GM12878 (cell line): ENCODE results near the gene DIP2B. TPM values are rescaled to one million over a fixed set of nuclear protein-coding genes. Genes with fewer than 3 reads are reported as not detected.
A peak's percentile ranks its signal among the peaks of the same experiment; 100 is the strongest.

Experiments
- BACH1 ChIP-seq: fragments of 450-650 bp; IDR thresholded peaks from 2 replicates; pipeline ENCODE4 v1.6.1; 2017; ENCODE audit warnings: mild to moderate bottlenecking, borderline replicate concordance
- CTCF ChIP-seq, 3 experiments: IDR thresholded peaks in 2 of 3; conservative IDR thresholded peaks in 1 of 3; 2 replicates each; pipeline ENCODE4 v1.5.1; 2011; ENCODE audit warnings: low read depth in 3 of 3, low read length in 3 of 3, mild to moderate bottlenecking in 3 of 3, control low read depth in 2 of 3, moderate library complexity in 2 of 3, inconsistent platforms in 1 of 3, mixed read lengths in 1 of 3; ENCODE audit not compliant: control insufficient read depth in 2 of 3, insufficient read depth in 1 of 3; ENCODE audit errors: extremely low read depth in 1 of 3
- FOS ChIP-seq: IDR thresholded peaks from 3 replicates; pipeline ENCODE4 v1.6.1; 2011; ENCODE audit warnings: borderline replicate concordance; ENCODE audit not compliant: insufficient read length; ENCODE audit errors: extremely low read depth
- SIX5 ChIP-seq: IDR thresholded peaks from 2 replicates; pipeline ENCODE4 v1.6.1; 2011; ENCODE audit warnings: mild to moderate bottlenecking, low read depth, low read length, moderate library complexity; ENCODE audit not compliant: severe bottlenecking
- SREBF1 ChIP-seq: IDR thresholded peaks from 2 replicates; pipeline ENCODE4 v1.6.1; 2012; ENCODE audit warnings: mild to moderate bottlenecking, low read length
- TCF7 ChIP-seq: IDR thresholded peaks from 2 replicates; pipeline ENCODE4 v1.6.1; 2014; ENCODE audit warnings: antibody characterized with exemption, borderline replicate concordance
- polyA plus RNA-seq, 11 experiments: library from polyadenylated mRNA; depleted of rRNA in 4 of 11; unstranded in 6 of 11; stranded (reverse) in 5 of 11; fragments of >200 nt; fragmentation: Nextera tagmentation in 4 of 11; fragmentation: Illumina TruSeq in 1 of 11; extraction: Ambion mirVana in 4 of 11; extraction: Trizol in 1 of 11; gene quantifications; 1 replicate in 1 of 11; 2 replicates in 10 of 11; pipeline versions ENCODE4 v1.2.1 to v1.2.3, GENCODE V29; 2011 to 2016; ENCODE audit warnings: inconsistent platforms in 2 of 11, missing spikeins in 2 of 11, low read depth in 1 of 11
- total RNA-seq, 4 experiments: library from RNA; depleted of rRNA in 3 of 4; stranded (reverse); fragments of >200 nt in 3 of 4; fragmentation: Illumina TruSeq in 1 of 4; extraction: Trizol in 1 of 4; gene quantifications; 2 replicates each; pipeline versions ENCODE4 v1.2.1 to v1.2.3, GENCODE V29; 2013 to 2021
- TF ChIP-seq, protein P1 (sequence below): fragments of 450-650 bp; formaldehyde crosslinking; IDR thresholded peaks from 2 replicates; pipeline ENCODE4 v1.5.0; 2022; ENCODE audit warnings: mild to moderate bottlenecking, missing genetic modification characterization

Gene DIP2B
- total and polyA plus RNA-seq, 10 of the 15 experiments (the other 5 are each of a cell fraction or from before 2014, with no cell fraction given): 4.5 to 30.0 (median 18.6) TPM

DNA sequence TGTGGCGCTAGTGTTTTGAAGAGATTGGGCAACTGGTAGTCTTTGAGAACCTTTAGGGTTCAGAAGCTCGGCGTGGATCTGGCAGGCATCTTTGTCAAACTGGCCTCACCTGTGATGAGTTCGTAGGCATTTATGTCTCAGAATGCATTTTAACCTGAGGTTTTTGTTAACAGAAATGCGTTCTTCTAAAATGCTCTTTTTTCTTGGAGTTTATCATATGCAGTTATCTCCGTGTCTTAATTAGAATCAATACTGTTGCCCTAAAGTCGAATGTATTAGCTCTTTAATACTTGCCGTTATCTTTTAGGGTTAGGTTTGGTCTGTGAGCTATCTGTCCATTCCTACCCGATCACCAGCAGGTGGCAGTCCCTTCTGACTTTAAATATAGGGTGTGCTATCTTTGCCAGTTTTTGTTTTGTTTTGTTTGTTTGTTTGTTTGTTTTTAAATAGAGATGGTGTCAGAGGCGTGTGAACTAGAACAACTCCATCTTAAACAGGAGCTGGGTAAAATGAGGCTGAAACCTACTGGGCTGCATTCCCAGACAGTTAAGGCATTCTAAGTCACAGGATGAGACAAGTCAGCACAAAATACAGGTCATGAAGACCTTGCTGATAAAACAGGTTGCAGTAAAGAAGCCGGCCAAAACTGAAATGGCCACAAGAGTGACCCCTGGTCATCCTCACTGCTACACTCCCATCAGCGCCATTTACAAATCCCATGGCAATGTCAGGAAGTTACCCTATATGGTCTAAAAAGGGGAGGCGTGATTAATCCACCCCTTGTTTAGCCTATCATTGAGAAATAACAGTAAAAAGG, 260.5 kb downstream of the DIP2B start (continued):
- TF ChIP-seq, protein P1, sequence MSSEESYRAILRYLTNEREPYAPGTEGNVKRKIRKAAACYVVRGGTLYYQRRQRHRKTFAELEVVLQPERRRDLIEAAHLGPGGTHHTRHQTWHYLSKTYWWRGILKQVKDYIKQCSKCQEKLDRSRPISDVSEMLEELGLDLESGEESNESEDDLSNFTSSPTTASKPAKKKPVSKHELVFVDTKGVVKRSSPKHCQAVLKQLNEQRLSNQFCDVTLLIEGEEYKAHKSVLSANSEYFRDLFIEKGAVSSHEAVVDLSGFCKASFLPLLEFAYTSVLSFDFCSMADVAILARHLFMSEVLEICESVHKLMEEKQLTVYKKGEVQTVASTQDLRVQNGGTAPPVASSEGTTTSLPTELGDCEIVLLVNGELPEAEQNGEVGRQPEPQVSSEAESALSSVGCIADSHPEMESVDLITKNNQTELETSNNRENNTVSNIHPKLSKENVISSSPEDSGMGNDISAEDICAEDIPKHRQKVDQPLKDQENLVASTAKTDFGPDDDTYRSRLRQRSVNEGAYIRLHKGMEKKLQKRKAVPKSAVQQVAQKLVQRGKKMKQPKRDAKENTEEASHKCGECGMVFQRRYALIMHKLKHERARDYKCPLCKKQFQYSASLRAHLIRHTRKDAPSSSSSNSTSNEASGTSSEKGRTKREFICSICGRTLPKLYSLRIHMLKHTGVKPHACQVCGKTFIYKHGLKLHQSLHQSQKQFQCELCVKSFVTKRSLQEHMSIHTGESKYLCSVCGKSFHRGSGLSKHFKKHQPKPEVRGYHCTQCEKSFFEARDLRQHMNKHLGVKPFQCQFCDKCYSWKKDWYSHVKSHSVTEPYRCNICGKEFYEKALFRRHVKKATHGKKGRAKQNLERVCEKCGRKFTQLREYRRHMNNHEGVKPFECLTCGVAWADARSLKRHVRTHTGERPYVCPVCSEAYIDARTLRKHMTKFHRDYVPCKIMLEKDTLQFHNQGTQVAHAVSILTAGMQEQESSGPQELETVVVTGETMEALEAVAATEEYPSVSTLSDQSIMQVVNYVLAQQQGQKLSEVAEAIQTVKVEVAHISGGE (CRISPR knock-in tag): no peak
- TF ChIP-seq SREBF1: no peak
- TF ChIP-seq CTCF (IDR thresholded peaks at IDR 0.05 in 2 of 3, conservative IDR thresholded peaks at IDR 0.05 in 1 of 3; ENCODE audit: control insufficient read depth in 2 of 3, extremely low read depth in 1 of 3, insufficient read depth in 1 of 3, low read depth in 3 of 3, low read length in 3 of 3): peak; percentile 67 to 78 (median 67); a peak in 5 of 6 replicates
- no peak for TF ChIP-seq SIX5
- TF ChIP-seq BACH1: no peak
- no peak for TF ChIP-seq FOS
- TF ChIP-seq TCF7: no peak
